ENCODE data around the gene ARHGEF11. TPM values are rescaled to one million over a fixed set of nuclear protein-coding genes. Genes with fewer than 3 reads are reported as not detected.

The ARHGEF11 gene
- total and polyA plus RNA-seq, 2 donors: 4.5 to 5.5 TPM

GRCh38 chr1:156937883-156938282 lies 107.7 kb downstream of the ARHGEF11 start:
- Histone ChIP-seq H3K9me3 (ENCODE audit: control insufficient read depth in 2 of 2, insufficient read depth in 1 of 2, low read length in 1 of 2) (no peaks in the 10 kb centered on the region), H3K4me1 (ENCODE audit: control insufficient read depth in 2 of 2, insufficient read depth in 2 of 2, low read length in 2 of 2) (no peaks in the 10 kb centered on the region), H3K27me3 (ENCODE audit: control insufficient read depth in 2 of 2, insufficient read depth in 1 of 2, low read length in 1 of 2) (peaks cover 0 to 2% of the 10 kb centered on the region in 2 donors), H3K27ac (ENCODE audit: low read depth in 1 of 2, low read length in 1 of 2) (no peak overlapping the region), H3K4me3 (ENCODE audit: low read length in 2 of 2) (no peak overlapping the region), H3K36me3 (ENCODE audit: control insufficient read depth in 2 of 2, insufficient read depth in 2 of 2, low read length in 1 of 2) (peaks cover 0 to 2% of the 10 kb centered on the region in 2 donors)
- DNase-seq (ENCODE audit: low read depth in 6 of 9, low spot score in 9 of 9): no peak
- WGBS: 83% methylated on average over 8 of the region's 8 CpGs

- Histone ChIP-seq H3K27me3 (ENCODE audit: control insufficient read depth in 2 of 2, insufficient read depth in 1 of 2, low read length in 1 of 2) (peaks cover 0 to 2% of the 10 kb centered on the region in 2 donors), H3K27ac (ENCODE audit: low read depth in 1 of 2, low read length in 1 of 2) (no peak overlapping the region), H3K4me1 (ENCODE audit: control insufficient read depth in 2 of 2, insufficient read depth in 2 of 2, low read length in 2 of 2) (no peaks in the 10 kb centered on the region), H3K9me3 (ENCODE audit: control insufficient read depth in 2 of 2, insufficient read depth in 1 of 2, low read length in 1 of 2) (no peaks in the 10 kb centered on the region), H3K36me3 (ENCODE audit: control insufficient read depth in 2 of 2, insufficient read depth in 2 of 2, low read length in 1 of 2) (no peaks in the 10 kb centered on the region), H3K4me3 (ENCODE audit: low read length in 2 of 2) (no peak overlapping the region)
- no peak for DNase-seq (ENCODE audit: low read depth in 6 of 9, low spot score in 9 of 9)
- WGBS: 91% methylated on average over 10 of the region's 10 CpGs
These were observed 108.8 kb downstream of the ARHGEF11 start for GRCh38 chr1:156936721-156937220.

GRCh38 chr1:156936191-156936590 lies 109.4 kb downstream of the ARHGEF11 start:
- Histone ChIP-seq H3K27me3 (ENCODE audit: control insufficient read depth in 2 of 2, insufficient read depth in 1 of 2, low read length in 1 of 2) (peaks cover 0 to 2% of the 10 kb centered on the region in 2 donors), H3K4me1 (ENCODE audit: control insufficient read depth in 2 of 2, insufficient read depth in 2 of 2, low read length in 2 of 2) (no peaks in the 10 kb centered on the region), H3K27ac (ENCODE audit: low read depth in 1 of 2, low read length in 1 of 2) (no peak overlapping the region), H3K9me3 (ENCODE audit: control insufficient read depth in 2 of 2, insufficient read depth in 1 of 2, low read length in 1 of 2) (no peaks in the 10 kb centered on the region), H3K4me3 (ENCODE audit: low read length in 2 of 2) (no peak overlapping the region), H3K36me3 (ENCODE audit: control insufficient read depth in 2 of 2, insufficient read depth in 2 of 2, low read length in 1 of 2) (no peaks in the 10 kb centered on the region)
- no peak for DNase-seq (ENCODE audit: low read depth in 6 of 9, low spot score in 9 of 9)
- WGBS: 94% methylated on average over 5 of the region's 5 CpGs

GRCh38 chr1:156935505-156936128 lies 109.9 kb downstream of the ARHGEF11 start:
- Histone ChIP-seq H3K36me3 (ENCODE audit: control insufficient read depth in 2 of 2, insufficient read depth in 2 of 2, low read length in 1 of 2) (no peaks in the 10 kb centered on the region), H3K27ac (ENCODE audit: low read depth in 1 of 2, low read length in 1 of 2) (no peak overlapping the region), H3K27me3 (ENCODE audit: control insufficient read depth in 2 of 2, insufficient read depth in 1 of 2, low read length in 1 of 2) (peaks cover 0 to 6% of the 10 kb centered on the region in 2 donors), H3K4me3 (ENCODE audit: low read length in 2 of 2) (no peak overlapping the region), H3K4me1 (ENCODE audit: control insufficient read depth in 2 of 2, insufficient read depth in 2 of 2, low read length in 2 of 2) (no peaks in the 10 kb centered on the region), H3K9me3 (ENCODE audit: control insufficient read depth in 2 of 2, insufficient read depth in 1 of 2, low read length in 1 of 2) (no peaks in the 10 kb centered on the region)
- DNase-seq (ENCODE audit: low read depth in 6 of 9, low spot score in 9 of 9): no peak
- 95% methylated on average over 17 of the region's 17 CpGs for WGBS

GRCh38 chr1:156933136-156933535 lies 112.4 kb downstream of the ARHGEF11 start:
- no peaks in the 10 kb centered on the region for H3K4me1 ChIP-seq (ENCODE audit: control insufficient read depth in 2 of 2, insufficient read depth in 2 of 2, low read length in 2 of 2)
- H3K36me3 ChIP-seq (ENCODE audit: control insufficient read depth in 2 of 2, insufficient read depth in 2 of 2, low read length in 1 of 2): no peaks in the 10 kb centered on the region
- no peak overlapping the region for H3K4me3 ChIP-seq (ENCODE audit: low read length in 2 of 2)
- WGBS: 94% methylated on average over 6 of the region's 6 CpGs
- no peak for DNase-seq (ENCODE audit: low read depth in 6 of 9, low spot score in 9 of 9)
- no peaks in the 10 kb centered on the region for H3K9me3 ChIP-seq (ENCODE audit: control insufficient read depth in 2 of 2, insufficient read depth in 1 of 2, low read length in 1 of 2)
- H3K27me3 ChIP-seq (ENCODE audit: control insufficient read depth in 2 of 2, insufficient read depth in 1 of 2, low read length in 1 of 2): peaks cover 0 to 27% of the 10 kb centered on the region in 2 donors
- no peak overlapping the region for H3K27ac ChIP-seq (ENCODE audit: low read depth in 1 of 2, low read length in 1 of 2)

- no peak for DNase-seq (ENCODE audit: low read depth in 6 of 9, low spot score in 9 of 9)
- Histone ChIP-seq H3K27me3 (ENCODE audit: control insufficient read depth in 2 of 2, insufficient read depth in 1 of 2, low read length in 1 of 2) (peaks cover 10 to 35% of the 10 kb centered on the region in 2 donors), H3K4me1 (ENCODE audit: control insufficient read depth in 2 of 2, insufficient read depth in 2 of 2, low read length in 2 of 2) (peaks cover 0 to 4% of the 10 kb centered on the region in 2 donors), H3K4me3 (ENCODE audit: low read length in 2 of 2) (no peak overlapping the region), H3K9me3 (ENCODE audit: control insufficient read depth in 2 of 2, insufficient read depth in 1 of 2, low read length in 1 of 2) (no peaks in the 10 kb centered on the region), H3K27ac (ENCODE audit: low read depth in 1 of 2, low read length in 1 of 2) (no peak overlapping the region), H3K36me3 (ENCODE audit: control insufficient read depth in 2 of 2, insufficient read depth in 2 of 2, low read length in 1 of 2) (no peaks in the 10 kb centered on the region)
- 81% methylated on average over 8 of the region's 8 CpGs for WGBS
These were observed 113.4 kb downstream of the ARHGEF11 start for GRCh38 chr1:156931974-156932710.

GRCh38 chr1:156931211-156931952 lies 114.2 kb downstream of the ARHGEF11 start:
- H3K27me3 ChIP-seq (ENCODE audit: control insufficient read depth in 2 of 2, insufficient read depth in 1 of 2, low read length in 1 of 2): peaks cover 16 to 43% of the 10 kb centered on the region in 2 donors
- H3K27ac ChIP-seq (ENCODE audit: low read depth in 1 of 2, low read length in 1 of 2): no peak overlapping the region
- H3K4me1 ChIP-seq (ENCODE audit: control insufficient read depth in 2 of 2, insufficient read depth in 2 of 2, low read length in 2 of 2): peaks cover 0 to 4% of the 10 kb centered on the region in 2 donors
- no peak overlapping the region for H3K4me3 ChIP-seq (ENCODE audit: low read length in 2 of 2)
- no peaks in the 10 kb centered on the region for H3K36me3 ChIP-seq (ENCODE audit: control insufficient read depth in 2 of 2, insufficient read depth in 2 of 2, low read length in 1 of 2)
- 68% methylated on average over 11 of the region's 11 CpGs for WGBS
- no peaks in the 10 kb centered on the region for H3K9me3 ChIP-seq (ENCODE audit: control insufficient read depth in 2 of 2, insufficient read depth in 1 of 2, low read length in 1 of 2)
- peak in 1 of 9 donors; percentile 22 for DNase-seq (ENCODE audit: low read depth in 6 of 9, low spot score in 9 of 9)

GRCh38 chr1:156930483-156930882 lies 115.1 kb downstream of the ARHGEF11 start:
- Histone ChIP-seq H3K4me1 (ENCODE audit: control insufficient read depth in 2 of 2, insufficient read depth in 2 of 2, low read length in 2 of 2) (peaks cover 0 to 4% of the 10 kb centered on the region in 2 donors), H3K27ac (ENCODE audit: low read depth in 1 of 2, low read length in 1 of 2) (no peak overlapping the region), H3K4me3 (ENCODE audit: low read length in 2 of 2) (no peak overlapping the region), H3K9me3 (ENCODE audit: control insufficient read depth in 2 of 2, insufficient read depth in 1 of 2, low read length in 1 of 2) (no peaks in the 10 kb centered on the region), H3K27me3 (ENCODE audit: control insufficient read depth in 2 of 2, insufficient read depth in 1 of 2, low read length in 1 of 2) (peaks cover 23 to 52% of the 10 kb centered on the region in 2 donors), H3K36me3 (ENCODE audit: control insufficient read depth in 2 of 2, insufficient read depth in 2 of 2, low read length in 1 of 2) (no peaks in the 10 kb centered on the region)
- no peak for DNase-seq (ENCODE audit: low read depth in 6 of 9, low spot score in 9 of 9)
- whole genome bisulfite sequencing: 90% methylated on average over 4 of the region's 4 CpGs
